Pulmonary artery endothelial cell (primary cell): ENCODE data around the gene HMCN2. TPM values are rescaled to one million over a fixed set of nuclear protein-coding genes. Genes with fewer than 3 reads are reported as not detected.

Experiments used
- DNase-seq: peaks from one replicate; pipeline ENCODE4 v3.0.0-alpha.2; 2011; ENCODE audit warnings: low read depth, low spot score
- total RNA-seq: library from RNA; depleted of rRNA; stranded (reverse); fragments of >200 nt; gene quantifications from 2 replicates; pipeline ENCODE4 v1.2.3, GENCODE V29; 2014

HMCN2 gene, protein sequence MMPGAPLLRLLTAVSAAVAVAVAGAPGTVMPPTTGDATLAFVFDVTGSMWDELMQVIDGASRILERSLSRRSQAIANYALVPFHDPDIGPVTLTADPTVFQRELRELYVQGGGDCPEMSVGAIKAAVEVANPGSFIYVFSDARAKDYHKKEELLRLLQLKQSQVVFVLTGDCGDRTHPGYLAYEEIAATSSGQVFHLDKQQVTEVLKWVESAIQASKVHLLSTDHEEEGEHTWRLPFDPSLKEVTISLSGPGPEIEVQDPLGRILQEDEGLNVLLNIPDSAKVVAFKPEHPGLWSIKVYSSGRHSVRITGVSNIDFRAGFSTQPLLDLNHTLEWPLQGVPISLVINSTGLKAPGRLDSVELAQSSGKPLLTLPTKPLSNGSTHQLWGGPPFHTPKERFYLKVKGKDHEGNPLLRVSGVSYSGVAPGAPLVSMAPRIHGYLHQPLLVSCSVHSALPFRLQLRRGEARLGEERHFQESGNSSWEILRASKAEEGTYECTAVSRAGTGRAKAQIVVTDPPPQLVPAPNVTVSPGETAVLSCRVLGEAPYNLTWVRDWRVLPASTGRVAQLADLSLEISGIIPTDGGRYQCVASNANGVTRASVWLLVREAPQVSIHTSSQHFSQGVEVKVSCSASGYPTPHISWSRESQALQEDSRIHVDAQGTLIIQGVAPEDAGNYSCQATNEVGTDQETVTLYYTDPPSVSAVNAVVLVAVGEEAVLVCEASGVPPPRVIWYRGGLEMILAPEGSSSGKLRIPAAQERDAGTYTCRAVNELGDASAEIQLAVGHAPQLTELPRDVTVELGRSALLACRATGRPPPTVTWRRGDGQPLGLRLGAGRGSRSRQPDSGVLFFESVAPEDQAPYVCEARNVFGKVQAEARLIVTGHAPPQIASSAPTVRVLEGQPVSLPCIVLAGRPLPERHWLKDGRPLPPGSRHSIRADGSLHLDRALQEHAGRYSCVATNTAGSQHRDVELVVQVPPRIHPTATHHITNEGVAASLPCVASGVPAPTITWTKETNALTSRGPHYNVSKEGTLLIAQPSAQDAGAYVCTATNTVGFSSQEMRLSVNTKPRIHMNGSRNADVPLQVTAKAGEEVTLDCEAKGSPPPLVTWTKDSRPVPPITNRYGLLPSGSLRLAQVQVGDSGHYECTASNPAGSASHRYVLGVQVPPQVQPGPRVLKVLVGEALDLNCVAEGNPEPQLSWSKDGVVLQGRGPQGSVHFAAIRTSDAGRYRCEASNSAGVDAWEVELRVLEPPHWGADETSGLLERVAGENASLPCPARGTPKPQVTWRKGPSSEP (N-terminal part only)
- total RNA-seq: under 0.01 TPM in 2 replicates

GRCh38 chr9:130265431-130266235 is at the start of gene HMCN2:
TSS of gene HMCN2 (plus strand) at chr9:130265760. CDS start at chr9:130265879, 119 bp downstream.
- DNase-seq: no peak

GRCh38 chr9:130217838-130218237 is 47.7 kb upstream of the HMCN2 start:
- no peak for DNase-seq

DNA sequence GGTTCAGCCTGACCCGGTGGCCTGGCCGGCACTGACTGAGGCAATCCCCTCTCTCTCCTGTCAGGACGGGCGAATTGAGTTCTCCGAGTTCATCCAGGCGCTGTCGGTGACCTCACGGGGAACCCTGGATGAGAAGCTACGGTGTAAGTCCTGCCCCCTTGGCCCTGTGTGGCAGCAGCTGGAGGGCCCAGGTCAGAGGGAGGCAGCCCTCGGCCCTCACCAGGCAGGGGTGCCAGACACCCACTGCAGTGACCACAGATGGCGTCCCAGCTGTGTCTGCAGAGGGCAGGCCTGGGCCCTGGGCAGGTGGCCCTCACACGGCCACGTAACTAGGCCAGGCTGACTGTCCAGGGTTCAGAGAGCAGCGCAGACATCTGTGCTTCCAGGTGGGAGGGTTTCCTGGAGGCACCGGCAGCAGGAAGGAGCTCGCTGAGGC is 45.9 kb upstream of the HMCN2 start:
- no peak for DNase-seq

DNA sequence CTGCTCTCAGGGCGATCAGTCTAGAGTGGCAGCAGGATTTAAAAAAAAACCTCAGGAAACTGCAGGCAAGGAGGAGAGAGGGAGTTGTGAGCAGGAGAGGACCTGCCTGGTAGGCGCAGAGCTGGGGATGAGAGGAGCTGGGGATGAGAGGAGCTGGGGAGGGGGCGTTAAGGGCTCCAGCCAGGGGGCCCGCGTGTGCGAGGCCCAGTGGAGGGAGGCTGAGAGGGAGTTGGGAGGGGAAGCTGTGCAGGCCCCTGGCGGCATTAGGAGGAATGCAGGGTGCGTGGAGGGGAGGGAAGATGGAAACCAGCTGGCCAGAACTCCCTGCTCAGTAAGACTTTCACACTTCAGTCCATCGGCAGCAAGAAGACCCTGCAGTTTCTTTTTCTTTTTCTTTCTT is 45.2 kb upstream of the HMCN2 start:
- DNase-seq: no peak

- DNase-seq: no peak
These were observed 42.7 kb upstream of the HMCN2 start for GRCh38 chr9:130222833-130223232.

GRCh38 chr9:130225071-130225470 is 40.5 kb upstream of the HMCN2 start:
- no peak for DNase-seq

GRCh38 chr9:130225586-130225985 is 40.0 kb upstream of the HMCN2 start:
- DNase-seq: no peak

DNA sequence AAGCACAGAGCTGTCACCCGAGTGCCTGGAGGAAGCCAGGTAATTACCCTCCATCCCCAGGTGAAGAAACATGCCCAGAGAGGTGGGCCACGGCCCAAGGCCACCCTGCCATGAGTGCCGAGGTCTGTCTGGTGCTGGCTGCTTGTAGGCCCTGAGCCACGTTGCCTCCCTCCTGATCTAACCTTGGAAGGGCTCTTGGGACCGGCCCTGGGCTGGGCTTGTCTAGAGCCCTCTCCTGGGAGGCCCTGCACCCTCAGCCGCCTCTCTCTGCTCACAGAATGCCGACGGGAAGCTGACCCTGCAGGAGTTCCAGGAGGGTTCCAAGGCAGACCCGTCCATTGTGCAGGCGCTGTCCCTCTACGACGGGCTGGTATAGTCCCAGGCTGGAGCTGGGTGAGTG is 39.4 kb upstream of the HMCN2 start:
- DNase-seq: no peak

- DNase-seq: no peak
These were observed 37.7 kb upstream of the HMCN2 start for GRCh38 chr9:130227833-130228232.

DNA sequence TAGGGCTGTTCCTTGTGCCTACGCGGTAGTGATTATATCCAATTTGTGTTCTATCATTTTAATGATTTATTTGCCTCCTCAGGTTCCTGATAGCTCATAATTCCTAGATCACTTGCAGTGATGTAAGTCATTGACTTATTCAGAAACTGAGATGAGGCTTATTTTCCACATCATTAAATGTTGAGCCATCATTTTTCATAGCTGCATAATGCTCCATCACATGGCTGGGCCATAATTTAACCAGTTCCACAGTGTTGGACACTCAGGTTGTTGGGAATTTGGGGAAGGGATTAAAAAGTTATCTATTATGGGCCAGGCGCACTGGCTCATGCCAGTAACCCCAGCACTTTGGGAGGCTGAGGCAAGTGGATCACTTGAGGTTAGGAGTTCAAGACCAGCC is 35.8 kb upstream of the HMCN2 start:
- no peak for DNase-seq

DNA sequence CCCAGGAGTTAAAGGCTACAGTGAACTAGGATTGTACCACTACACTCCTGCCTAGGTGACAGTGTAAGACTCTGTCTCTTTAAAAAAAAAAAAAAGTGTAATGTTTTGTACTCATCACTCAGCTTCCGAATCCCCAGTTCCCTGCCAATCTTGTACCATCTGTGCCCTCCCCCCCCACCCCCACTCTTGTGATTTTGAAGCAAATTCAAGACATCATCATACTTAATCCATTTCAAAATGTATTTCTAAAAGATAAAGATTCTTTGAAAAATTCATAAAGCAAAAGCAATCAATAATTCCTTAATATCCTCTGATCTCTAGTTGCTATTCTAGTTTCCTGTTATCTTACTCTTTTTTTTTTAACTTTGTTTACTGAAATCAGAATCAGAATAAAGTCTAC is 34.9 kb upstream of the HMCN2 start:
- DNase-seq: no peak

- DNase-seq: no peak
These were observed 32.5 kb upstream of the HMCN2 start for GRCh38 chr9:130232899-130233586.

GRCh38 chr9:130233587-130233945 is 32.0 kb upstream of the HMCN2 start:
- DNase-seq: no peak

- no peak for DNase-seq
These were observed 31.0 kb upstream of the HMCN2 start for GRCh38 chr9:130234340-130235260.

DNA sequence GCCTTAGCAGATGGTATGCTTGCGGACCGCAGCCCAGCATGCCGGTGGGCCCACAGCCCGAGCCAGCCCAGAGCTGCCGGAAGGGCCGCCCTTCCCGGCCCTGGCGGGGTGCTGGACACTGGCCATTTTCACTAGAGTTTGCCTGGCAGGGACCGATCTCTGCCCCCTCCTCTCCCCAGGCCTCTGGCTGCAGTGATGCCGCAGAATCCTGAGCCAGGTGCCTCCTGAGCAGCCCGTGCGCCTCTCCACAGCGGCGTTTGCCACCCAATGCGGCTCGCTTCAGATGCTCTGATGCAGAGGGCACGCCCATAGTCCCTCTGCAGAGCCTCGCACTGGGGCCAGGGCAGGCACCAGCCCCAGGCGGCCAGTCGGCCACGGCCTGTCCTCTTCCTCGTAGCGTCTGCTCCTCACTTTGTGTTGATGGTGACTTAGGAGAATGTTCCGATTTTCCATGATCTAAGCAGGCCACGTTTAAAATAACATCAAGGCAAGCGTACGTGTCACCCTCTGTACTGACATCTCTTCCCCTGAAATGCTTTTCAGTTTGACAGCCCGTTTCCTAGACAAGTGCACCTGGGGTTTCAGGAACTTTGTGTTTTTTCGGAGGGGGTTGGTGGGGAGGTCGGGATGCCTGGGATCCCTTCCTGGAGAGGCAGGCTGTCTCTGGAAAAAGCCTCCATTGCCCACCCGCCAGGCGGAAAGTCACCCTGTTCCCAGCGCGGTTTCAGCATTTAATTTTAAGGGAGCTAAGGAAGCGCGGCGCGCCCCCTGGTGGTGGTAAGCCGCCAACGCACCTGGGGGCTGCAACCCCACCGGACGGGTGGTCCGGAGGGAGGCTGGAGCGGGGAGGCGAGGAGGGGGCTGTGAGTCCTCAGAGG is 29.8 kb upstream of the HMCN2 start:
- DNase-seq: no peak

- no peak for DNase-seq
These were observed 29.0 kb upstream of the HMCN2 start for GRCh38 chr9:130236436-130236985.

DNA sequence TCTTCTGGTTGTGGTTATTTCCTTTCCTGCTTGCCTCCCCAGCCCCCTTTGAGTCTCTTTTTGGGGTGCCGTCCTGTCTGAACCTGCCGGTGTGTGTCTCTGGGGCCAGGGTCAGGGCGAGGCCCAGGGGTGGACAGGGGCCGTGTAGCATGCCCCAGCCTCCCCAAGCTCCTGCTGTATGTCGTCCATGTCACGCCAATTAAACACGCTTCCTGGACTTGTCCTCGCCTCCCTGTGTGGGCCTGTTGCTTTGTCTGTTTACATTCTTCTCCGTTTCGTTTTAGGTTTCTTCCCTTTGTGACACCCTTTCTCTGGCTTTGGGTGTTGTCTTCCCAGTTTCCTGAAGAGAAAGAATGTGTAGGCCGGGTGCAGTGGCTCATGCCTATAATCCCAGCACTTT is 28.5 kb upstream of the HMCN2 start:
- no peak for DNase-seq
